Trophoblast cell (in vitro differentiated cells and primary cell): Measurements from ENCODE around the gene COL4A2.
A peak's percentile ranks its signal among the peaks of the same experiment; 100 is the strongest.
"Not testable (repeated sequence)": the region's sequence is repeated elsewhere in the genome, so short reads cannot be mapped to it uniquely, and the experiment has no call there.

ENCODE experiments used
- DNase-seq, 2 donors: peaks; one replicate each; pipeline ENCODE4 v3.0.0-alpha.2; 2016
- H2AFZ ChIP-seq: 2 replicates; pipeline ENCODE4 v1.6.1; 2013; ENCODE audit warnings: low read length, moderate library complexity, mild to moderate bottlenecking; ENCODE audit not compliant: insufficient read depth, poor library complexity
- H2AK5ac ChIP-seq: 2 replicates; pipeline ENCODE4 v1.6.1; 2013; ENCODE audit warnings: mild to moderate bottlenecking, low read length
- H2BK120ac ChIP-seq: 2 replicates; pipeline ENCODE4 v1.6.1; 2013; ENCODE audit warnings: low read length, mild to moderate bottlenecking, moderate library complexity; ENCODE audit not compliant: insufficient read depth, poor library complexity
- H2BK12ac ChIP-seq: 2 replicates; pipeline ENCODE4 v1.6.1; 2013; ENCODE audit warnings: mild to moderate bottlenecking, low read length, moderate library complexity
- H2BK5ac ChIP-seq: 2 replicates; pipeline ENCODE4 v1.6.1; 2013; ENCODE audit warnings: low read length, low read depth, moderate library complexity, mild to moderate bottlenecking; ENCODE audit not compliant: poor library complexity
- H3K14ac ChIP-seq: 2 replicates; pipeline ENCODE4 v1.6.1; 2013; ENCODE audit warnings: mild to moderate bottlenecking, low read length
- H3K18ac ChIP-seq: 2 replicates; pipeline ENCODE4 v1.6.1; 2013; ENCODE audit warnings: mild to moderate bottlenecking, low read length
- H3K23ac ChIP-seq: 2 replicates; pipeline ENCODE4 v1.6.1; 2013; ENCODE audit warnings: low read length
- H3K27ac ChIP-seq: 2 replicates; pipeline ENCODE4 v1.5.1; 2013; ENCODE audit warnings: low read depth, mild to moderate bottlenecking, inconsistent platforms, low read length, moderate library complexity
- H3K27me3 ChIP-seq: 2 replicates; pipeline ENCODE4 v1.6.1; 2013; ENCODE audit warnings: inconsistent platforms, mild to moderate bottlenecking, low read length, moderate library complexity; ENCODE audit not compliant: insufficient read depth
- H3K36me3 ChIP-seq, 2 experiments: 1 replicate in 1 of 2; 2 replicates in 1 of 2; pipeline ENCODE4 v1.6.1; 2013; ENCODE audit warnings: low read length in 2 of 2, mild to moderate bottlenecking in 2 of 2, moderate library complexity in 1 of 2; ENCODE audit not compliant: insufficient read depth in 2 of 2, control insufficient read depth in 1 of 2
- H3K4ac ChIP-seq: 2 replicates; pipeline ENCODE4 v1.6.1; 2013; ENCODE audit warnings: low read depth, mild to moderate bottlenecking, low read length, moderate library complexity
- H3K4me1 ChIP-seq, 2 experiments: 1 replicate in 1 of 2; 2 replicates in 1 of 2; pipeline ENCODE4 v1.6.1; 2013; ENCODE audit warnings: low read length in 2 of 2, mild to moderate bottlenecking in 2 of 2, moderate library complexity in 1 of 2; ENCODE audit not compliant: insufficient read depth in 2 of 2, control insufficient read depth in 1 of 2
- H3K4me2 ChIP-seq: 2 replicates; pipeline ENCODE4 v1.6.1; 2013; ENCODE audit warnings: inconsistent platforms, mild to moderate bottlenecking, low read length, moderate library complexity
- H3K4me3 ChIP-seq: 2 replicates; pipeline ENCODE4 v1.5.1; 2013; ENCODE audit warnings: mild to moderate bottlenecking, low read depth, low read length, inconsistent platforms
- H3K79me1 ChIP-seq: one replicate; pipeline ENCODE4 v1.6.1; 2013; ENCODE audit warnings: low read length
- H3K79me2 ChIP-seq: 2 replicates; pipeline ENCODE4 v1.6.1; 2013; ENCODE audit warnings: low read length, mild to moderate bottlenecking; ENCODE audit not compliant: control insufficient read depth, insufficient read depth, poor library complexity
- H3K9ac ChIP-seq: 2 replicates; pipeline ENCODE4 v1.6.1; 2013; ENCODE audit warnings: mild to moderate bottlenecking, low read length
- H3K9me3 ChIP-seq: 2 replicates; pipeline ENCODE4 v1.6.1; 2013; ENCODE audit warnings: low read depth, mild to moderate bottlenecking, control low read depth, inconsistent platforms, low read length; ENCODE audit not compliant: insufficient read depth
- H4K12ac ChIP-seq: 2 replicates; pipeline ENCODE4 v1.6.1; 2013; ENCODE audit warnings: low read depth, mild to moderate bottlenecking, low read length, moderate library complexity
- H4K8ac ChIP-seq: 2 replicates; pipeline ENCODE4 v1.6.1; 2013; ENCODE audit warnings: low read depth, mild to moderate bottlenecking, low read length, moderate library complexity
- H4K91ac ChIP-seq: one replicate; pipeline ENCODE4 v1.6.1; 2013; ENCODE audit warnings: low read depth, mild to moderate bottlenecking, low read length, moderate library complexity
- WGBS: extraction: QIAGEN DNeasy Blood & Tissue Kit; methylation state at CpG from one replicate; pipeline ENCODE4 v1.1.7; 2013; ENCODE audit warnings: missing lambda C conversion rate; ENCODE audit not compliant: insufficient read length, insufficient coverage; ENCODE audit errors: extremely low coverage; 5-methylcytosine and 5-hydroxymethylcytosine counted together

COL4A2 gene

GRCh38 chr13:110497003-110497402 lies 189.9 kb downstream of the COL4A2 start:
- no peak overlapping the region for H4K12ac ChIP-seq
- H3K14ac ChIP-seq = no peak overlapping the region
- no peak overlapping the region for H4K91ac ChIP-seq
- H3K79me1 ChIP-seq = no peaks in the 10 kb centered on the region
- no peak overlapping the region for H2BK5ac ChIP-seq
- no peak overlapping the region for H2BK120ac ChIP-seq
- peaks cover 12% of the 10 kb centered on the region for H3K9me3 ChIP-seq
- H3K23ac ChIP-seq = no peak overlapping the region
- no peak overlapping the region for H3K4me2 ChIP-seq
- H3K9ac ChIP-seq = no peak overlapping the region
- no peaks in the 10 kb centered on the region for H3K27me3 ChIP-seq
- H3K18ac ChIP-seq = no peak overlapping the region
- no peak overlapping the region for H2BK12ac ChIP-seq
- no peak overlapping the region for H2AFZ ChIP-seq
- no peak overlapping the region for H2AK5ac ChIP-seq
- H3K36me3 ChIP-seq = peaks cover 68 to 84% of the 10 kb centered on the region in 2 experiments
- no peak overlapping the region for H3K4ac ChIP-seq
- WGBS = no CpG with 5 or more reads among the region's 2 CpGs
- no peaks in the 10 kb centered on the region for H3K79me2 ChIP-seq
- peaks cover 0 to 5% of the 10 kb centered on the region in 2 experiments for H3K4me1 ChIP-seq
- DNase-seq = no peak
- no peak overlapping the region for H4K8ac ChIP-seq
- peak overlapping the region; percentile 23 for H3K4me3 ChIP-seq
- no peak overlapping the region for H3K27ac ChIP-seq

- not testable (repeated sequence) for H3K23ac ChIP-seq, H2BK120ac ChIP-seq, H3K18ac ChIP-seq, H4K8ac ChIP-seq, H3K4me3 ChIP-seq, H3K27me3 ChIP-seq, H3K4me1 ChIP-seq, DNase-seq, H3K27ac ChIP-seq, H3K79me1 ChIP-seq, H4K12ac ChIP-seq, H3K79me2 ChIP-seq, H3K14ac ChIP-seq, H3K4me2 ChIP-seq, H2AFZ ChIP-seq, H3K9ac ChIP-seq, H2BK5ac ChIP-seq, H4K91ac ChIP-seq, H2BK12ac ChIP-seq, H2AK5ac ChIP-seq, H3K4ac ChIP-seq
- H3K36me3 ChIP-seq = peaks cover 67 to 84% of the 10 kb centered on the region in 2 experiments
- peaks cover 12% of the 10 kb centered on the region for H3K9me3 ChIP-seq
- no CpG with 5 or more reads among the region's 3 CpGs for WGBS
Observed at GRCh38 chr13:110497896-110498295, 190.8 kb downstream of the COL4A2 start.

GRCh38 chr13:110498327-110498726 lies 191.2 kb downstream of the COL4A2 start:
- Histone ChIP-seq H3K79me2 (no peaks in the 10 kb centered on the region), H3K14ac (no peak overlapping the region), H2BK12ac (no peak overlapping the region), H3K18ac (no peak overlapping the region), H4K8ac (no peak overlapping the region), H3K4me3 (no peak overlapping the region), H3K36me3 (peaks cover 67 to 84% of the 10 kb centered on the region in 2 experiments), H3K9ac (no peak overlapping the region), H2AK5ac (no peak overlapping the region), H3K27me3 (no peaks in the 10 kb centered on the region), H3K9me3 (peaks cover 12% of the 10 kb centered on the region), H3K27ac (no peak overlapping the region), H2BK5ac (no peak overlapping the region), H2BK120ac (no peak overlapping the region), H3K79me1 (peaks cover 5% of the 10 kb centered on the region), H3K4me1 (peaks cover 3 to 11% of the 10 kb centered on the region in 2 experiments), H2AFZ (no peak overlapping the region), H3K23ac (no peak overlapping the region), H4K12ac (no peak overlapping the region), H3K4me2 (no peak overlapping the region), H4K91ac (no peak overlapping the region), H3K4ac (no peak overlapping the region)
- DNase-seq = peak in 1 of 2 donors; percentile 11
- WGBS = no CpG with 5 or more reads among the region's 5 CpGs

GRCh38 chr13:110498765-110499164 lies 191.7 kb downstream of the COL4A2 start:
- peaks cover 12% of the 10 kb centered on the region for H3K9me3 ChIP-seq
- H3K4me3 ChIP-seq = no peak overlapping the region
- H3K4me1 ChIP-seq = peaks cover 3 to 12% of the 10 kb centered on the region in 2 experiments
- H4K8ac ChIP-seq = no peak overlapping the region
- no peak overlapping the region for H3K27ac ChIP-seq
- no peak overlapping the region for H3K18ac ChIP-seq
- no peak overlapping the region for H3K23ac ChIP-seq
- no peak overlapping the region for H4K12ac ChIP-seq
- no peak overlapping the region for H3K4me2 ChIP-seq
- H2BK12ac ChIP-seq = no peak overlapping the region
- no peak for DNase-seq
- H3K14ac ChIP-seq = no peak overlapping the region
- no peak overlapping the region for H3K9ac ChIP-seq
- H3K79me2 ChIP-seq = no peaks in the 10 kb centered on the region
- no peak overlapping the region for H2AFZ ChIP-seq
- no peaks in the 10 kb centered on the region for H3K27me3 ChIP-seq
- peaks cover 7% of the 10 kb centered on the region for H3K79me1 ChIP-seq
- H3K4ac ChIP-seq = no peak overlapping the region
- no peak overlapping the region for H2AK5ac ChIP-seq
- H2BK5ac ChIP-seq = no peak overlapping the region
- H3K36me3 ChIP-seq = peaks cover 67 to 84% of the 10 kb centered on the region in 2 experiments
- WGBS = no CpG with 5 or more reads among the region's 10 CpGs
- H2BK120ac ChIP-seq = no peak overlapping the region
- no peak overlapping the region for H4K91ac ChIP-seq
